ENCODE data around the gene CAMTA1.

GRCh38 chr1:7006996-7007871 is 222.0 kb downstream of the CAMTA1 start:
- TF ChIP-seq EZH2 (IDR thresholded peaks at IDR 0.05; ENCODE audit: insufficient read depth, low read length) (no peak), CTCF (IDR thresholded peaks at IDR 0.05; ENCODE audit: insufficient read depth, low read depth, low read length) (no peak)

Data from astrocyte (in vitro differentiated cells and primary cell).